NCI-H2196 (cell line): ENCODE results near the gene TNFRSF18.
A peak's percentile ranks its signal among the peaks of the same experiment; 100 is the strongest.

Source experiments
- DNase-seq: peaks from one replicate; lab custom pipeline; 2025; ENCODE audit not compliant: unreplicated experiment; lab: John Stamatoyannopoulos, UW

TNFRSF18 gene

DNA sequence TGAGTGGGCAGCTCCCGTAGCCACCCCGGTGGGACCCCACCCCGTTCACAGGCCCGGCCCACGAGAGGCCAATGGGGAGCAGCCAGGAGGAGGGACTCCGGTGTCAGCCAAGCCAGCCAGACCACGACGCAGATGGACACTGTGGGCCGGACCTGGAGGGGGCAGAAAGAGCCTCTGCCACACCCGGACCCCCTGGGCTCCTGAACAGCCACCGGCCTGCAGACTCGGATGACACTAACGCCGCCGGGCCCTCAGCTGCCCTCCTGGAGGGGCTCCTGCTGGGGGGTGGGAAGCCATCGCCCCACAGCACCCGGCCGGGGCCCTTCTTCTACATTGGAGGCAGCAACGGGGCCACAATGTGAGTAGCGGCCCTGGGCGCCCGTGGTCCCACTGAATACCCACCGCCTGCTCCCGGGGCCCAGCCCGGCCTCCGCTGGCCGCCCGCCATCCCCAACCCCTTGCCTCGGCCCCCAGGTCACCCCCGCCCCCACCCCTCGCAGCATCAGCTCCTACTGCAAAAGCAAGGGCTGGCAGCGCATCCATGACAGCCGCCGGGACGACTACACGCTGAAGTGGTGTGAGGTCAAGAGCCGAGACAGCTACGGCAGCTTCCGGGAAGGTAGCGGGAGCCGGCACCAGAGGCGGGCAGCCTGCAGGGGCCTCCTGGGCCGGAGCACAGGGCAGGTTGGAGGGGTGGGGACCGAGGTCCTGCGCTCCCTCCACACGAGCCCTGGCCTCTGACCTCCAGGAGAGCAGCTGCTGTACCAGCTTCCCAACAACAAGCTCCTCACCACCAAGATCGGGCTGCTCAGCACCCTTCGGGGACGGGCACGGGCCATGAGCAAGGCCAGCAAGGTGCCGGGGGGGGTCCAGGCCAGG, 26.2 kb downstream of the TNFRSF18 start:
- no peak for DNase-seq

DNA sequence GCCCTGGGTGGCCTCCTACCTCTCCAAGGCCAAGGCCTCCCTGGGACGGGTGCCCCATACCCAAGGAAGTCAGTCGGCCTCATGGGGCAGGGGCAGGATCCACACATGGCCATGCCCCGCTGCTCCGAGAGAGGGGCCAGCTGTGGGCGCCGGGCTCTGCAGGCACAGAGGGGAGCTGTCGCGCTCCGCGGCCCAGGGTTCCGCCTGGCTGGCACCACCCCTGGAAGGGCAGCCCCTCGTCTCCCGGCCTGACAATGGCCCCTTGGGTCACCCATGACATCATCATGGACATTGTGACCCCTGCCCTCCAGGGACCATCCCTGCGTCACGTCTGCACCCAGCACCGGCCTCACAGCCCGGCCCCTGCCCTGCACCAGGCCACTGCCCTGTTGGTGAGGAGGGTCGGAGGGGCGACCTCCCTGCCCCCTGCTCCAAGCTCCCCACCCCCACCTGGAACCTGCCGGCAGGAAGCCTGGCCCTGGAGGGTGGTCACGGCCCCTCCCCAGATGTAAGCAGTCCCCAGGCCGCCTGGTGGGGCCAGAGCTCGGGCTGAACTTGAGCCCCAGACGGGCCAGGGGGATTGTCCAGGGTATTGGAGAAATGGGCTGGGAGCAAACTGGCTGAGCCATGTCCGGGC, 26.9 kb downstream of the TNFRSF18 start:
- no peak for DNase-seq

GRCh38 chr1:1178794-1179331, 27.5 kb downstream of the TNFRSF18 start:
- DNase-seq, result no peak

DNA sequence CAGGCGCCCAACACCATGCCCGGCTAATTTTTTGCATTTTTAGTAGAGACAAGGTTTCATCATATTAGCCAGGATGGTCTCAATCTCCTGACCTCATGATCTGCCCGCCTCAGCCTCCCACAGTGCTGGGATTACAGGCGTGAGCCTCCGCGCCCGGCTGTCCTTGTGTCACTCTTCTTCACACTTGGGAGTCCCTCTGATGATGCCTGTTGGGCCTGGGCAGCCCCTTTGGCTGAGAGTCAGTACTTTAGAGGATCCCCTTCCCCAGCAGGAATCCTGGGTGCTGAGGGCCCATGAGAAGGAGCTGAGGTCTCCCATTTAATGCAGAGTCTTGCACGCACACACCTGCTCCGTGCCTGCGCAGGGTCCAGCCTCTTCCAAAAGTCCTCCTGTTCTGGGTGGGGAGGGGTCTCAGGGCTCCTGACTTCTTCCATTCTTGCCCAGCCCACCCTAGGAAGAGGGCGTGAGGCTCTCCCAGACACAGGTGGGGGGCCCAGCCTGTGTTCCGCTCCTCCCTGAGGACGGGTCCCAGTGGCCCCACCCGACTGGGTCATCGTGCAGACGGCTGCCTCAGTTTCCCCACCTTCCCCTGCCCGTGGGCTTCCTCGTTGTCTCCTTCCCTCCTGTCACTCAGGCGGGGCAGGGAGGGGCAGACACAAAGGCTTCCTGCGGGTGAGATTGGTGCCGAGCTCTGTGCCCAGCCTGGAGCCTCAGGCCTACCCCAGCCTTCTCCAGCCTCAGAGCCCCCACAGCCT, 28.8 kb downstream of the TNFRSF18 start:
- no peak for DNase-seq

DNA sequence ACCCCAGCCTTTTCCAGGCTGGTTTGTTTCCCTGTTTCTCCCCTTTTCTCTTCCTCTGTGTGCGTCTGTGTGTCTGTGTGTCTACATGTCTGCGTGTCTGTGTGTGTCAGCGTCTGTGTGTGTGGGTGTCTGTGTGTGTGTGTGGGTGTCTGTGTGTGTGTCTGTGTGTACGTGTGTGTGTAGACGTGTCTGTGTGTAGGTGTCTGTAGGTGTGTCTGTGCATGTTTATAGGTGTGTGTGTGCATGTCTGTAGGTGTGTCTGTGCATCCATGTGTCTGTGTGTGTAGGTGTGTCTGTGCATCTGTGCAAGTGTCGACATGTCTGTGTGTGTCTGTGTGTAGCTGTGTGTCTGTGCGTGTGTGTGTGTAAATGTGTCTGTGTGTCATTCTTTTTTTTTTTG, 29.5 kb downstream of the TNFRSF18 start:
- no peak for DNase-seq

DNA sequence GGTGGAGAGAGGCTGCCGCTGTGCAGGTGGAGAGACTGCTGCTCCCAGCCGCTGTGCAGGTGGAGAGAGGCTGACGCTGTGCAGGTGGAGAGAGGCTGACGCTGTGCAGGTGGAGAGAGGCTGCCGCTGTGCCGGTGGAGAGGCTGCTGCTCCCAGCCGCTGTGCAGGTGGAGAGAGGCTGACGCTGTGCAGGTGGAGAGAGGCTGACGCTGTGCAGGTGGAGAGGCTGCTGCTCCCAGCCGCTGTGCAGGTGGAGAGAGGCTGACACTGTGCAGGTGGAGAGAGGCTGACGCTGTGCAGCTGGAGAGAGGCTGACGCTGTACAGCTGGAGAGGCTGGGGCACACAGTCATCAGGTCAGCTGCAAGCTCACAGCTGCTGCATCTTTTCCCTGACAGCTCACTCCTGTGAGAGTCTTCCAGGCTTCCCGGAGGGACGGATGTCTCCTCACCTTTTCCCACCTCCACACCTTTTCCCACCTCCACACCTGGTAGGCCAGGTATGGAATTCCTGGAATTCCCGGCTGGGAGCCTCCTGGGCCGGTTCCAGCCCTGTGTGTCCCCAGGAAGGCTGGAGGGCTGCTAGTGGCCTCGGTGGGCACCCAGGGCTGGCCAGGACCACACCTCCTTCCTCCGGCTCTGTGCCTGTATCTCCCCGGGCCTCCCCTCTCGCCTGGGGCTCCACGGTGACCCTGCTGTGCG, 30.2 kb downstream of the TNFRSF18 start:
- peak; percentile 35 for DNase-seq

DNA sequence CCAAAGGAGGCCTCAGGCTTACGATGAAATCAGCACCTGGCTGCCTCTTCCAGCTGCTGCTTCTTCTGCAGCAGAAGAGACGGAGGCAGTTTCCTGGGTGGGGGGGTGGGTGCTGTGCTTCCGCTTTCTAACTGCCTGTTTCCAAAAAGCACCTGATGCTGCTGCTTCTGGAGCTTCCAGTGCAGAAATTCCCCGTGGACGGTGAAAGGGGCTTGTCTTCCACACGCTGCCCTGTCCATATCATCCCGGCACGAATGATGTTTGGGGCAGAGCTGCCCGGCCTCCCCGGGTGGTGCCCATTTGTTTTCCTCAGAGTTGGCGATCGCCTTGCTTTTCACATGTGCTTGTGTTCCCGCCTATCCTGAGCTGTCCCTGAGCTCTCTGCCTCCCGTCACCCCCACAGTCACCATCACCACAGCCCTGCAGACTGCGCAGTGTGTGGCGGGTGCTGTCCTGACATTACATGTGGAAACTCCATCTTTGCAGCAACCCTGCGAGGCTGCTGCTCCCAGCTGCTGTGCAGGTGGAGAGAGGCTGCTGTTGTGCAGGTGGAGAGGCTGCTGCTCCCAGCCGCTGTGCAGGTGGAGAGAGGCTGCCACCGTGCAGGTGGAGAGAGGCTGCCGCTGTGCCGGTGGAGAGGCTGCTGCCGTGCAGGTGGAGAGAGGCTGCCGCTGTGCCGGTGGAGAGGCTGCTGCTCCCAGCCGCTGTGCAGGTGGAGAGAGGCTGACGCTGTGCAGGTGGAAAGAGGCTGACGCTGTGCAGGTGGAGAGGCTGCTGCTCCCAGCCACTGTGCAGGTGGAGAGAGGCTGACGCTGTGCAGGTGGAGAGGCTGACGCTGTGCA, 30.9 kb downstream of the TNFRSF18 start:
- peak; percentile 33 for DNase-seq

DNA sequence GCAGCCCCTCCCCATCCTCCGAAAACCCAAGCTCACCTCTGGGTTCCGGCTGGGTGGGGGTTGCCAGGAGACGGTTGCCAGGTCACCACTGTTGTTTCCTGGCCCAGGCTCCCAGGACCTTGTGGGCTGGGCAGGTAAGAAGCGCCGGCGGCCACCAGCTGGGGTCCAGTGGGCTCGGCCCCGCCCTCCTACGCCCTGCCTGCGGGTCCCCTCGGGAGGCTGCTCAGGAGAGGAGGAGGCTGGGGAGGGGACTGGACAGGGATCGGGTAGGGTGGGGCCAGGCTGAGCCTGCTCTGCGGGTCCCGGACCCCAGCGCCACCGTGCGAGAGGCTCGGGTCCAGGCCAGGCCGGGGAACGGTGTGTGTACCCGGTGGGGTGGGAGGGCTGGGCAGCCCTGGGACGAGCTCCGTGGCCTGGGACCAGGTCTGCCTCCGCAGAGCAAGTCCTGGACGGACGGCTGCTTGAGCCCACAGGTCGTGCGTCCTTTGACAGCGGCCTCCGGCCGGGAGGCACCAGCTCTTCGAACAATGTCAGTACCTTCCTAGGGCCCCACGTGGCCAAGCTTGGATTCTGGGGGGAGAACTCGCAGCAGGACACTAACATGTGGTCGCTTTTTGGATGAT, 32.5 kb downstream of the TNFRSF18 start, which contains the start of gene TTLL10:
TTLL10 (plus strand) TSS at position 88 of the 623 bp plus-strand sequence. CDS start 5,336 bp downstream, outside the sequence.
- DNase-seq, result no peak

DNA sequence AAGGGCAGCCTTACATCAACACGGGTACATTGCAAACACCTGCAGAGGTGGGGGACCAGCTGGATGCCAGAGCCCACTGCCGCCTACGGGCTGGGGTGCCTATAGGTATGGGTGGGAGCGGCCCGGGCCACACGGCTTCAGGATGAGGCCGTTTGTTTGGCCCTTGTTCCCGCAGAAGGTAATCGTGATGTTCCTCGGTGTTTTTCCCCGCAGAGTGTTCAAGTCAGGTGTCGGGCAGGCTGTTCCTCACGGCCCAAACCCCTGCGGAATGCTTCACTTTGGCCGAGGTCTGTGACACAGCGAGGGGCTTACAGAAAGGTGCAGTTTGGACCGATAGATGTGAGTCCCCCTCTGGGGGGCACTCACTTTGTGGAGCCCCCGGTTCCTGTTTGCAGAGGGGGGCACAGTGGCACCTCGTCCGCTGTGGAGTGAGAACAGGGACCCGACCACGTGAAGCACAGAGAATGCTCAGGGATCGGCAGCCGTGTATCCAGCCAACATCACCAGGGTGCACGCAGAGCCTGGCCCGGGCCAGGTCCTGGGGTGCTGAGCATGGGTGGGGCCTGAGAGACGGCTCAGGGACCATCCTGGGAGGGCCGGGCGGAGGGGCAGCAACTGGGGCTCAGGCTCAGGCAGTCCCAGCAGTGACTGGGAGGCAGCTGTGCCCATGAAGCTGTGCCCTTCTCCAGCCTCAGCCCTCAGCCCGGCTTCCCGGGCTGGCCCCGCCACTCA, 33.2 kb downstream of the TNFRSF18 start:
- no peak for DNase-seq

DNA sequence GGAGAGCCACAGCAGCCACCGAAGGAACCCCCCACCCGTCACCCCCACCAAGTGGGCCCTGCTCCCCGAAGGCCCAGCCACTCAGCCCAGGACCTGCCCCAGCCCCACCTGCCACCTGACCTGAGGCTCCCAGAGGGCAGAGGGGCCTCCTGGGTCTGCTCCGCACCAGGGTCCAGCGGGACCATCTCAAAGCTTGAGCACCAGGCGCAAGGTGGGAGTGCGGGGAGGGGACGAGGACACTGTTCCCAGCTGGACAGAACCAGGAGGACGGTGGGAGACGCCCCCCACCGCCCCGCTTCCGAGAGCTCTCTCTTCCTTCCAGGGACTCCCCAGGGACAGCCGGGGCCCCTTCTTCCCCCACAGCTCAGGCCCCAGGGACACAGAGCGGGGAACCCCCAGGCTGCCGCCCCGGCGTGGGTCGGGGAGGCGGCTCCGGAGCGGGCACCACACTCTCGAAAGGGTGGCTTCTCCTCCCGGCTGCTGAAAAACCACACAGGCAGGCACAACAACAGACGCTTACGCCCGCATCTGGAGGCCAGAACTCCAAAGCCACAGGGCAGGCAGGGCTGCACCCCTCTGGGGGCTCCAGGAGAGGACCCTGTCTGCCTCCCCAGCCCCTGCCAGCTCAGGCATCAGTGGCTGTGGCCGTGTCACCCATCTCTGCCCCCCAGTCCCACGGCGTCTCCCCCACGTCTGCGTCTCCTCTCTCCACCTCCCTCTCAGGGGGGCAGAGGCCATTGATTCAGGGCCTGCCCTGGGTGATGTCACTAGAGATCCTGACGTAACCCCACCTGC, 34.6 kb downstream of the TNFRSF18 start:
- no peak for DNase-seq

- DNase-seq, result no peak
Observed at GRCh38 chr1:1171161-1171545, 35.2 kb downstream of the TNFRSF18 start.

DNA sequence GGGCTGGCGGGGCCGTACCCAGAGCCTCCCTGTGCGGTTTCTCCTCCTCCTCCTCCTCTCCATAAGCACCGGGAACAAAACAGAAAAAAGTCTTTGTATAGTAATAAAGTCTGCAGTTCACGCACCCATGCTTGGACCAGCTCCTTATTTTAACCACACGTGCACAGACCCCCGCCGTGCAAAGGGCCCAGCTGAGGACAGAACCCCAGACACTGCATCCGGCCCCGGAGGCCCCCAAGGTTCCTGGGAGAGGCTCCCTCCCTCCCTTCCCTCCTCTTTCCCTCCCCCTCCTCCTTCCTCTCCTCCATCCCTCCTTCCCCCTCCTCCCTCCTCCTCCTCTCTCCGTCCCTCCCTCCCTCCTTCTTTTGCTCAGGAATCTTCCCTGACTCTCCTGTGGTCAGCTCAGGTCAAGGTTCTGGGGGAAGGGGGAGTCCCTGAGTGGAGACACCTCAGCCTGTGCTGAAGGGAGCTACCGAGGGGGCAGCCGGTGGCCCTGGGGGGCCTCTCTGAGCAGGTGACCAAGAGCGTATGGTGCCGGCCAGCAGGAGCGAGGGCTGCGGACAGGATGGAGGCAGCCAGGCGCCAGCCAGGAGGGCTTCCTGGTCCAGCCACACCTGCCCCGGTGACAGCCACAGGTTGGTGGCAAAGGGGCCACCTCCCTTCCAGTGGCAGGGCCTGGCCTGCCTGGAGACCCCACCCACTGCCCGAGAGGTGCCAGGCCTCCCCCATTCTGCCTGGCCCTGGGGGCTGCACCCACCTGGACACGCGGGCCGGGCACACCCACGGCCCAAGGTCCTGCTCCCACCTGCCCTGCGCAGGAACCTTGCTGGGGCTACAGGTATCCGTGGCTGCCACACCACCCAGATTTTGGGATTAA, 35.9 kb downstream of the TNFRSF18 start:
- no peak for DNase-seq

GRCh38 chr1:1169429-1170214, 36.8 kb downstream of the TNFRSF18 start:
- no peak for DNase-seq

DNA sequence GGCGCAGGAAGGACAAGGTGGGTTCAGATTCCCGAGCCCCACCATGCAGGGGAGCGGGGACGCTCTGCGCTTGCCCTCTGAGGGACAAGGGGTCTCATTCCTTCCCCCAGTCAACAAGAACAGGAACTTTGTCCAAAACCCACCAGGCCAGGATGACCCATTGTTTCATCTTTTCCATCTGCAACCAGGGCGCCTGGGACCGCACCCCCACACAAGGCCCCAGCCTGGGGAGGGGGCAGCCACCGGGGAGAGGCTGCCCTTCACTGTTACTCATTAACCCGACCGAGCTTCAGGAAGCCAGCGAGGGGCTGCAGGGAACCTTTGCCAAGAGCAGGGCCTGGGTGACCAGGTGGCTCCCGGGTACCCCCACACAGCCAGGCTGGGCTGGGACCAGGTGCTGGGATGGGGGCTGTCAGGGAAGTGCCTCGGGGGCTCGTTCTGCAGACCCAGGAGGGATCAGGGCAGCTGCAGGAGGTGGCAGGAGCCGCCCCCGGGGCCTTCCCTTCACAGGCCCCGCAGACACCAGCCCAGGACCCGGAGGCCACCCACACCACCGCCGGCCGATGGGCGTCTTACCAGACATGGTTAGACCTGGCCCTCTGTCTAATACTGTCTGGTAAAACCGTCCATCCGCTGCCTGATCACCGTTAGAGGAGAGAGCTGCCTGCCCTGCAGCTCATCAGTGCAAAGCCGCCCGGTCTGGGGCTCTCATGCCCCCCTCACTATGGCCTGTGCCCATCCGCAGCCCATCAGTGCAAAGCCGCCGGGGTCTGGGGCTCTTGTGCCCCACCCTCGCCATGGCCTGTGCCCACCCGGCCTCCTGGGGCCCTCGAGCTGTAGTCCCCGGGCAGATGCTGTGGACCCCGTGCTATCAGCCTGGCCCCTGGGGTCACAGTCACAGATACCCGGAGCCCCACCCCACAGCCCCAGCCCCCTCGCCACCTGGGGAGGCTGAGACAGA, 37.7 kb downstream of the TNFRSF18 start:
- DNase-seq, result no peak

- DNase-seq, result no peak
Observed at GRCh38 chr1:1167841-1168450, 38.4 kb downstream of the TNFRSF18 start.
